Spinal cord (tissue), 10 donors: ENCODE results near the gene SUCLA2. TPM values are rescaled to one million over a fixed set of nuclear protein-coding genes. Genes with fewer than 3 reads are reported as not detected.
A peak's percentile ranks its signal among the peaks of the same experiment; 100 is the strongest.
"Not testable (repeated sequence)": the region's sequence is repeated elsewhere in the genome, so short reads cannot be mapped to it uniquely, and the experiment has no call there.

ENCODE experiments used
- DNase-seq, 6 donors: peaks; one replicate each; pipeline versions ENCODE4 v3.0.0 to v3.0.0-alpha.2; 2013 to 2015; ENCODE audit warnings: low spot score in 6 of 6, low read depth in 4 of 6
- H3K27ac ChIP-seq: one replicate; pipeline ENCODE4 v1.5.1; 2013; ENCODE audit warnings: low read depth, low read length, control low read depth
- H3K27me3 ChIP-seq: one replicate; pipeline ENCODE4 v1.6.1; 2013; ENCODE audit warnings: low read length; ENCODE audit not compliant: control insufficient read depth, insufficient read depth
- H3K36me3 ChIP-seq: one replicate; pipeline ENCODE4 v1.6.1; 2013; ENCODE audit warnings: low read length; ENCODE audit not compliant: control insufficient read depth, insufficient read depth
- H3K4me1 ChIP-seq: one replicate; pipeline ENCODE4 v1.6.1; 2013; ENCODE audit warnings: low read length; ENCODE audit not compliant: control insufficient read depth, insufficient read depth
- H3K4me3 ChIP-seq: one replicate; pipeline ENCODE4 v1.5.1; 2013; ENCODE audit warnings: low read depth, low read length, control low read depth
- H3K9me3 ChIP-seq: one replicate; pipeline ENCODE4 v1.6.1; 2013; ENCODE audit warnings: low read length; ENCODE audit not compliant: control insufficient read depth, insufficient read depth
- WGBS: methylation state at CpG from one replicate; pipeline ENCODE4 v1.1.5; 2013; ENCODE audit warnings: missing lambda C conversion rate; ENCODE audit not compliant: insufficient coverage; 5-methylcytosine and 5-hydroxymethylcytosine counted together
- polyA plus RNA-seq, 2 donors: library from polyadenylated mRNA; unstranded; fragments of 120-200 nt; gene quantifications; one replicate each; pipeline ENCODE4 v1.2.1, GENCODE V29; 2013; ENCODE audit not compliant: insufficient read length in 2 of 2
- total RNA-seq, 2 donors: library from RNA; depleted of rRNA in 1 of 2; stranded (reverse); fragments of 120-200 nt in 1 of 2; fragments of >200 nt in 1 of 2; gene quantifications; one replicate each; pipeline versions ENCODE4 v1.2.3 to v1.2.4, GENCODE V29; 2013 to 2014
- donor health status: healthy.

Gene SUCLA2
- total and polyA plus RNA-seq, 4 donors, result 67.3 to 116 (median 98.7) TPM

DNA sequence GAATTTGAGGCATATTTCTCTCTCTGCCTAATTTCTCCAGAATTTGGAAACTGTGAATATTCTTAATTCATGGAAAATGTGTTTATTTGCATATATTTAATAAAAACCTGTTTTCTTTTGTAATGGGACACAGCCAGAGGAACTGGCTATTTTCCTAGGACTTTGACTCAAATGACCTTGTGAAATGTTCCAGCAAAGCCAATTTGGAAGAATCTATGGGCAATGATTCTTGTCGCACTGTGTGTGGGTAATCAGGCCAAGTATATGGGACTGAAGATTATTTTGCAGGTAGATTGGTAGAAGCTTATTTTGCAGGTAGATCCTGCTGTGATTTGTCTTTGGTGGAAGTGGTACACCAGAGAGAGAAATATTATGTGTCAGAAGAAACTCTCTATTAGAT is 38.8 kb downstream of the SUCLA2 start:
- WGBS, result 100% methylated on average over 1 of the region's 1 CpG
- H3K27me3 ChIP-seq, result no peaks in the 10 kb centered on the region
- no peak overlapping the region for H3K27ac ChIP-seq
- peaks cover 17% of the 10 kb centered on the region for H3K36me3 ChIP-seq
- H3K4me3 ChIP-seq, result no peak overlapping the region
- H3K9me3 ChIP-seq, result peaks cover 4% of the 10 kb centered on the region
- DNase-seq, result no peak
- no peaks in the 10 kb centered on the region for H3K4me1 ChIP-seq

DNA sequence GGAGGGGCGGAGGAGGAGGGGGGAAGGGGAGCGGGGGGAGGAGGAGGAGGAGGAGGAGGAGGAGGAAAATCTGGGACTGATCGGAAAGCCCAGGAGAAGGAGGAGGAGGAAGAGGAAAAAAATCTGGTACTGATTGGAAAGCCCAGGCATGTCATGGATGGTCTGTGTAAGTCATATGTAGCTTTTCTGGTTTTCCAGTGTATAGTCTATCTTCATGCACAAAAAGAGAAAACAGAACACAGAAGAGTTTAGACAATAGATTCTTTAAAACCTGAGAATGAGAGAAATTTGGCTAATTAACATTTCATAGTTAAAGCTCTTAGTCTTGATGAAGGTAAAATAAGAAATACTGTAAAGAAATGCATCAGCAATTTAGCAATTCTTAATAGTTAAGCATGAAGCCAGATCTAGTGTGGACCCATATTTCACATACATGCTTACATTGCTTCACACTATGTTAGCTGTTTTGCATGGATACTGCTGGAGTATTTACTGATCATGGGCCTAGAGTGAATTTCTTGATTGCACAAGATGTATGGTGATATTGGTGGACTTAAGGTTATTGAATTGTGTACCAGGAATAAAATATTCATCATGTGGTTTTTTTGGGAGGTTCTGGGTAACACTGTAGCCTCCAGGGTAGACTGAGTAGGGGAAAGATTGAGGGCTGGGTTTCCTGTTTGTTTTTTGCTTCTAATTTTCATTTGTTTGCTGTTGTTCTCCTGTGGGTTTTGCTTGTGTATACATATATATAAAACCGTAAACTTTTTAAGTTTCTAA is 41.4 kb downstream of the SUCLA2 start:
- Histone ChIP-seq H3K27ac (no peak overlapping the region), H3K4me3 (no peak overlapping the region), H3K4me1 (no peaks in the 10 kb centered on the region), H3K27me3 (no peaks in the 10 kb centered on the region), H3K36me3 (peaks cover 15% of the 10 kb centered on the region), H3K9me3 (peaks cover 9% of the 10 kb centered on the region)
- 100% methylated on average over 2 of the region's 4 CpGs for WGBS
- DNase-seq, result no peak

DNA sequence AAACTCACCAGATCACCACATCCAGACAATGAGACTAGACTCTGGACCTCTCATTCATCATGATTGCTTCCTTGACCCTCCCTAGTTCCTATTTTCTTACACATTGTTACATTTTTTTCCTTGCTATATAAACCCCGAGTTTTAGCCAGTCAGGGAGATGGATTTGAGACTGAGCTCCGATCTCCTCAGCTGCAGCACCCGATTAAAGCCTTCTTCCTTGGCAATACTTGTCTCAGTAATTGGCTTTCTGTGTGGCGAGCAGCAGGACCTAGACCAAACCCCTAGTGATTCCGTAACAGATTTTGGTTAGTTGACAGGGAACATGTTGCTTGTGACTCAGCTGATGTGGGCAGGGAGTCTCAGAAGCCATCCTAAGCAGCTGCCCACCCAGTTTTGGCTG is 44.0 kb downstream of the SUCLA2 start:
- DNase-seq, result no peak
- WGBS, result 96% methylated on average over 5 of the region's 5 CpGs
- H3K27ac ChIP-seq, result no peak overlapping the region
- H3K36me3 ChIP-seq, result peaks cover 10% of the 10 kb centered on the region
- H3K4me1 ChIP-seq, result no peaks in the 10 kb centered on the region
- peaks cover 9% of the 10 kb centered on the region for H3K9me3 ChIP-seq
- H3K4me3 ChIP-seq, result no peak overlapping the region
- no peaks in the 10 kb centered on the region for H3K27me3 ChIP-seq

DNA sequence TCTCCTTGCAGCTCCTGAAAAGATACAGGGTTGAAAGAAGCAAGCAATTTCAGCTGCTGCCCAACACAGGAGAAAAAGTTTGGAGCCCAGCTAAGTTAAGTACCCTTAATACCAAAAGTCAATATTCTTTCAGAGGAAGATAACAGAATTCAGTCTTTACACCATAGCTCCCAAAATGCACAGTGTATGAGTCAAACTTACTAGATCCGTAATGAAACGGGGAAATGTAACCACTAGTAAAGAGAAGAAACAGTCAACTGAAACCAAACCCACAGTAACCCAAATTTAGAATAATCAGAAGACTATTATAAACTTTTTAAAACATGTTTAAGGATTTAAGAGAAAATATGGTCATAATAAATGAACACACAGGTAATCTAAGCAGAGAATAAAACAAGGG is 45.2 kb downstream of the SUCLA2 start:
- no peaks in the 10 kb centered on the region for H3K4me1 ChIP-seq

DNA sequence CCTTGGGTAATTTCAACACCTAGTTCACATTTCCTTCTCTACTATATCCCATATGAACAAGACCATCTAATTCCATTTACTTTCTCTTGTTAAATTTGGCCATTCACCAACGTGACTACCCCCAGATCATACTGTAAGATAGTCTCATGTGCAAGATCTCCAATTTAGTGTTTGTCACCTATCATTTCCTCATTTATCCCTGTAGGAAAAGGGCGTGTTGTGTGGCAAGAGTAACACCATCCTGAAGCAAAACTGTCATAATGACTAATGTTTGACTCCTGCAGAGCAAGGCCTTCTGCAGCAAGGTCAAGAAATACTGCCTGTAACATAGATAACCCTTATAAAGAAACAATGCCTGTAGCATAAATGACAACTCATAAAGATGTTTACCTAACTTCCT is 51.3 kb downstream of the SUCLA2 start:
- no CpG with 5 or more reads among the region's 2 CpGs for WGBS
- H3K4me3 ChIP-seq, result no peak overlapping the region
- DNase-seq, result no peak
- H3K4me1 ChIP-seq, result no peaks in the 10 kb centered on the region
- no peaks in the 10 kb centered on the region for H3K27me3 ChIP-seq
- no peaks in the 10 kb centered on the region for H3K9me3 ChIP-seq
- H3K36me3 ChIP-seq, result peaks cover 3% of the 10 kb centered on the region
- H3K27ac ChIP-seq, result no peak overlapping the region

More for the DNA sequence above, 45.2 kb downstream of the SUCLA2 start:
- no peak overlapping the region for H3K4me3 ChIP-seq
- H3K27ac ChIP-seq, result no peak overlapping the region
- H3K27me3 ChIP-seq, result no peaks in the 10 kb centered on the region
- no peak for DNase-seq
- peaks cover 9% of the 10 kb centered on the region for H3K9me3 ChIP-seq
- WGBS, result no CpG with 5 or more reads among the region's 2 CpGs
- peaks cover 10% of the 10 kb centered on the region for H3K36me3 ChIP-seq

DNA sequence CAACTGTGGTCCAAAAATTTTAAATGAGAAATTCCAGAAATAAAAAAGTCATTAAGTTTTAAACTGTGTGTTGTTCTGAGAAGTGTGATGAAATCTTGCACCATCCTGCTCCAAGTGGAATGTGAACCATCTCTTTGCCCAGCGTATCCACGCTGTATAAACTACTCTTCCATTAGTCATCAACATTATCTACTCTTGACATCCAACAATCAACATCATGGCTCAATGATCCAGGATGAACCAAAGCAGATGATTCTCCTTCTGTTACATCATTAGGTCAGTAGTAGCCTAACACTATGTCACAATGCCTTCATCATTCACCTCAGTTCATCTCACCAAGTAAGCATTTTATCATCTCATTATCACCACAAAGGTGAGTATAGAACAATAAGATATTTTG is 55.3 kb downstream of the SUCLA2 start:
- H3K27ac ChIP-seq, result no peak overlapping the region
- WGBS, result 100% methylated on average over 2 of the region's 2 CpGs
- no peaks in the 10 kb centered on the region for H3K4me1 ChIP-seq
- no peak for DNase-seq
- H3K4me3 ChIP-seq, result no peak overlapping the region
- H3K27me3 ChIP-seq, result no peaks in the 10 kb centered on the region
- peaks cover 10% of the 10 kb centered on the region for H3K36me3 ChIP-seq
- H3K9me3 ChIP-seq, result no peaks in the 10 kb centered on the region

DNA sequence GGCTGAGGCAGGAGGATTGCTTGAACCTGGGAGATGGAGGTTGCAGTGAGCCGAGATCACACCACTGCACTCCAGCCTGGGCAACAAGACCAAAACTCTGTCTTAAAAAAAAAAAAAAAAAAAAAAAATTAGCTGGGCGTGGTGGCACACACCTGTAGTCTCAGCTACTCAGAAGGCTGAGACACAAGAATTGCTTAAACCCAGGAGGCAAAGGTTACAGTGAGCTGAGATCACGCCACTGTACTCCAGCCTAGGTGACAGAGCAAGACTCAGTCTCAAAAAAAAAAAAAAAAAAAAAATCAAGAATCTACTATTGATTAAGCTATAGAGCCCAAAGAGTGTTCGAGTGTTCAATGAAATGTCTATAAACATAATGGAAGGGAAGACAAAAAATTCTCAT is 55.9 kb downstream of the SUCLA2 start:
- peaks cover 13% of the 10 kb centered on the region for H3K36me3 ChIP-seq
- not testable (repeated sequence) for H3K9me3 ChIP-seq, H3K4me3 ChIP-seq, H3K4me1 ChIP-seq, H3K27me3 ChIP-seq, H3K27ac ChIP-seq, DNase-seq
- 100% methylated on average over 1 of the region's 4 CpGs for WGBS

DNA sequence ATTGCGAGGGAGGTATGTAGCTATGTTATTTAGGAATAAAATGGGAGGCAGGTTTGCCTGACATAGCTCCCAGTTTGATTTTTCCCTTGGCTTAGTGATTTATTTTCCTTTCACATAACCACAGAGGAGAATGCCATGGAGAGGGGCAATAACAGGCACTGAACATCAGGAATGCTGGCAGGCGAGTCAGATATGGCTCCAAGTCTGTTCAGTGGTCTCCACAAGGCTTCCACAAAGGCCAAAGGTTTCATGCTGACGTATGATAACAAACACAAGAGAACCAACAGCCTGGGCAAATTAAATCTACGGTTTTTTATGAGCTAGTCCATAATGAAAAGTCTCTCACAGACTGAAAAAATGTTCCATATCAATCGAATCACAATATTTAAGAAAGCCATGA is 66.7 kb downstream of the SUCLA2 start:
- Histone ChIP-seq H3K9me3 (no peaks in the 10 kb centered on the region), H3K36me3 (no peaks in the 10 kb centered on the region), H3K27me3 (no peaks in the 10 kb centered on the region), H3K4me1 (peaks cover 3% of the 10 kb centered on the region), H3K4me3 (no peak overlapping the region), H3K27ac (no peak overlapping the region)
- WGBS, result 63% methylated on average over 4 of the region's 5 CpGs
- peak in 1 of 6 donors; percentile 9 for DNase-seq

DNA sequence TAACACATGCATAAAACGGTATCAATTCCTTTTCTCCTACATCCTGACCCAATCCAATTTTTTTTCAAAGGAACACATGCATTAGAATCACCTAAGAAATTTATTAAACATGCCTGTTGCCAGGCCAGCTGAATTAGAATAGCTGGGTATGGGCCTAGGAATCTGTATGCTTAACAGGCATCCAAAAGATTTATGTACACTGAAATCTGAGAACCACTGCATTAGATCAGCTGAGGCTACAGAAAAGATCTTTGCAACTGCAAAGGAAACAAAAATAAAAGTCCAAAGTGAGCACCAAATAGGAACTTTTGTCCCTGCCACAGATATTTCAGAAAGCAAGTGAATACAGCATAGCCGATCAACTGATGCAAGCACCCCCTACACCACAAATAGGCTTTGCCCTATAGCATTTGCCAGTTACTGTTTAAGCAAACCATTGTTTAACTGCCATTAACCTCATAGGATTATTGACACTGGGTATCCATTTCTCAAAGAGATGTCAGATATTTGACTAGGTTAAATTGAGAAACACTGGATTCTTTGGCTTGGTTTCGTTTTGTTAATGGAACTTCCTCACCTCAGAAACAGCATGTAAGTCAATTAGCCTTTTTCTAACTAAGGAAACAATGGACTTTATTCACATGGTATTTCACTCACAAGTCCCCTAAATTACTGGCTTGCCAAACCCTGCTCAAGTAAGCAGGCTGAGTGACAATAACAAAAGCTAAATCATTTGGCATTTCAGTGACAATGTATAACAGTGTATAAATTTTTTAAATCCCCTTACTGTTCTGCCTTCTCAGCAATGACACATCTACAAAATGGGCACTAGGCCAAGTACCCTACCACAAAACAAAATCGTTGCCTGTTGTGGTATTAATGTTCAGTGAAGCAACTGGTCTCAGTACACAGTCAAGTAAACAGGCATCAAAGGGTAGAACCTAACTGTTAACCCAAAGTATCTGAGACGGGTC is 67.8 kb downstream of the SUCLA2 start:
- DNase-seq, result peak in 3 of 6 donors; percentile 4 to 37 (median 35)
- Histone ChIP-seq H3K4me1 (peaks cover 3% of the 10 kb centered on the region), H3K36me3 (no peaks in the 10 kb centered on the region), H3K27me3 (no peaks in the 10 kb centered on the region), H3K27ac (no peak overlapping the region), H3K4me3 (no peak overlapping the region), H3K9me3 (no peaks in the 10 kb centered on the region)
- 22% methylated on average over 2 of the region's 5 CpGs for WGBS
